ENCODE measurements around the gene EPS8L3.

The EPS8L3 gene

GRCh38 chr1:109786531-109787021 lies 22.9 kb upstream of the EPS8L3 start:
- peaks cover 2% of the 10 kb centered on the region; the same call in 1 of the 2 replicates for H3K4me1 ChIP-seq (ENCODE audit: control insufficient read depth, insufficient read depth, low read length)
- no CpG with 5 or more reads among the region's 6 CpGs for WGBS (ENCODE audit: insufficient coverage, insufficient read length)
- H3K27ac ChIP-seq (ENCODE audit: low read length): no peak overlapping the region
- DNase-seq (ENCODE audit: low read depth, low spot score): no peak
- H3K4me3 ChIP-seq (ENCODE audit: low read length): no peak overlapping the region
- H3K27me3 ChIP-seq (ENCODE audit: control insufficient read depth, insufficient read depth, low read length): no peaks in the 10 kb centered on the region
- H3K36me3 ChIP-seq (ENCODE audit: control insufficient read depth, insufficient read depth, low read length): no peaks in the 10 kb centered on the region
- H3K9me3 ChIP-seq (ENCODE audit: control insufficient read depth, insufficient read depth, low read length): no peaks in the 10 kb centered on the region

DNA sequence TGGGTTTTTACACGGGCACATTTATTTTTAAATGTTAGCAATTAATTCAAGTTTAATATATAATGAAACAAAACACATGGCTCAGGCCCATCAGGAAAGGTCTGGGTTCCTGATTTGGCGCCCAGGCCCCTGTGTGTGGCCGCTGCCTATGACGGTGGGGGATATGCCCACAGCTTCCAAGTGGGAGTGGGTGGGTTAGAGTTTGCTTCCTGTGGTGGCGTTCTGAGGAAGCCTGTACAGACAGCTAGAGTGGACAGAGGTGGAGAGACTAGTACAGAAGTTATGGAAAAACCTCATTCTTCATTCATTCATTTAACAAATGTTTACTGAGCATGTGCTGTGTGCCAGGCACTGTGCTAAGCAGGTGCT lies 22.4 kb upstream of the EPS8L3 start:
- Histone ChIP-seq H3K27me3 (ENCODE audit: control insufficient read depth, insufficient read depth, low read length) (no peaks in the 10 kb centered on the region), H3K27ac (ENCODE audit: low read length) (no peak overlapping the region), H3K9me3 (ENCODE audit: control insufficient read depth, insufficient read depth, low read length) (no peaks in the 10 kb centered on the region), H3K36me3 (ENCODE audit: control insufficient read depth, insufficient read depth, low read length) (no peaks in the 10 kb centered on the region), H3K4me1 (ENCODE audit: control insufficient read depth, insufficient read depth, low read length) (peaks cover 2% of the 10 kb centered on the region; the same call in 1 of the 2 replicates), H3K4me3 (ENCODE audit: low read length) (no peak overlapping the region)
- DNase-seq (ENCODE audit: low read depth, low spot score): no peak
- WGBS (ENCODE audit: insufficient coverage, insufficient read length): no CpG with 5 or more reads among the region's 5 CpGs

- H3K4me1 ChIP-seq (ENCODE audit: control insufficient read depth, insufficient read depth, low read length): peaks cover 2% of the 10 kb centered on the region; the same call in 1 of the 2 replicates
- whole genome bisulfite sequencing (ENCODE audit: insufficient coverage, insufficient read length): no CpG with 5 or more reads among the region's 4 CpGs
- DNase-seq (ENCODE audit: low read depth, low spot score): no peak
- no peak overlapping the region for H3K4me3 ChIP-seq (ENCODE audit: low read length)
- no peaks in the 10 kb centered on the region for H3K9me3 ChIP-seq (ENCODE audit: control insufficient read depth, insufficient read depth, low read length)
- no peak overlapping the region for H3K27ac ChIP-seq (ENCODE audit: low read length)
- no peaks in the 10 kb centered on the region for H3K36me3 ChIP-seq (ENCODE audit: control insufficient read depth, insufficient read depth, low read length)
- H3K27me3 ChIP-seq (ENCODE audit: control insufficient read depth, insufficient read depth, low read length): no peaks in the 10 kb centered on the region
Observed at GRCh38 chr1:109785446-109786111, 21.9 kb upstream of the EPS8L3 start.

- Histone ChIP-seq H3K4me1 (ENCODE audit: control insufficient read depth, insufficient read depth, low read length) (peaks cover 2% of the 10 kb centered on the region; the same call in 1 of the 2 replicates), H3K36me3 (ENCODE audit: control insufficient read depth, insufficient read depth, low read length) (no peaks in the 10 kb centered on the region), H3K27me3 (ENCODE audit: control insufficient read depth, insufficient read depth, low read length) (no peaks in the 10 kb centered on the region), H3K9me3 (ENCODE audit: control insufficient read depth, insufficient read depth, low read length) (no peaks in the 10 kb centered on the region), H3K4me3 (ENCODE audit: low read length) (no peak overlapping the region), H3K27ac (ENCODE audit: low read length) (no peak overlapping the region)
- WGBS (ENCODE audit: insufficient coverage, insufficient read length): no CpG with 5 or more reads among the region's 5 CpGs
- DNase-seq (ENCODE audit: low read depth, low spot score): no peak
Observed at GRCh38 chr1:109784551-109785252, 21.0 kb upstream of the EPS8L3 start.

DNA sequence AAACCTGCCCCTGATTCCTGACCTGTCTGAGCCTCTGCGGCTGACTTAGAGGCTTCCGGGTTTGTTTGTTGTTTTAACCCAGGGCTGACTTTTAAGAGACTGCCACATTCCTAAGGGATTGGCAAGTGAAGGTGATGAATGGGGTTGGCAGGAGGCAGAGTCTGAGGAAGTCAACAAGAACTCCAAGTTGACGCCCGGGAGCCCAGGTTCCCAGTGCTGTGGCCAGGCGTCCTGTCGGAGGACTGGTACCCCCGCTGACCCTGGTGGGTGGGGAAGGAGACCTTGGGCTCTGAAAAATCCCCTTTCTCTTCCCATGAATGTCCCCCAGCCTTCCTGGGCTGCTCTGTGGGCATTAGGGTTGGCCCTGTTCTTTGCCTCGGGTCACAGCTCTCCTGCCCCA lies 19.7 kb upstream of the EPS8L3 start:
- no peak overlapping the region for H3K4me3 ChIP-seq (ENCODE audit: low read length)
- H3K4me1 ChIP-seq (ENCODE audit: control insufficient read depth, insufficient read depth, low read length): peaks cover 2% of the 10 kb centered on the region; the same call in 1 of the 2 replicates
- H3K27ac ChIP-seq (ENCODE audit: low read length): no peak overlapping the region
- WGBS (ENCODE audit: insufficient coverage, insufficient read length): no CpG with 5 or more reads among the region's 8 CpGs
- no peak for DNase-seq (ENCODE audit: low read depth, low spot score)
- no peaks in the 10 kb centered on the region for H3K36me3 ChIP-seq (ENCODE audit: control insufficient read depth, insufficient read depth, low read length)
- H3K27me3 ChIP-seq (ENCODE audit: control insufficient read depth, insufficient read depth, low read length): no peaks in the 10 kb centered on the region
- H3K9me3 ChIP-seq (ENCODE audit: control insufficient read depth, insufficient read depth, low read length): no peaks in the 10 kb centered on the region

DNA sequence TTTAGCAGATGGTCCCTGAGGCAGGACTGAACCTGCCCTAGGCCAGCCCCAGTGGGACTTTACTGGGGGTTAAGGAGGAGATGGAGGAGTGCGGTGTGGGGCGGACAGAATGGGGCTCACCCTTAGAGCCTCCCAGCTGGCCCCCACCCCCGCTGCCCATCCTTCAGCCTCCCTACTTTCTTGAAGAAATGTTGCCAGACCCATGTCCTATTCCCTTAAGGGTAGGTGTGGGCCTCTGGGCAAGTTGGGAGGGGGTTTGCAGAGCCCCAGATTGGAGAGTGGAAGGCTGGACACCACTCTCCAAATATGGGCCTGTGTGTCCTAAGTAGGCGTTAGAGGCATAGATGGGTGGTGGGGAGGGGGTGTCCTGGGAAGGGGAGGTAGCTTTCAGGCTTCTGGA lies 19.2 kb upstream of the EPS8L3 start:
- H3K27ac ChIP-seq (ENCODE audit: low read length): no peak overlapping the region
- no peak overlapping the region for H3K4me3 ChIP-seq (ENCODE audit: low read length)
- no peak for DNase-seq (ENCODE audit: low read depth, low spot score)
- no peaks in the 10 kb centered on the region for H3K36me3 ChIP-seq (ENCODE audit: control insufficient read depth, insufficient read depth, low read length)
- peaks cover 2% of the 10 kb centered on the region; the same call in 1 of the 2 replicates for H3K4me1 ChIP-seq (ENCODE audit: control insufficient read depth, insufficient read depth, low read length)
- H3K27me3 ChIP-seq (ENCODE audit: control insufficient read depth, insufficient read depth, low read length): no peaks in the 10 kb centered on the region
- WGBS (ENCODE audit: insufficient coverage, insufficient read length): no CpG with 5 or more reads among the region's 4 CpGs
- H3K9me3 ChIP-seq (ENCODE audit: control insufficient read depth, insufficient read depth, low read length): no peaks in the 10 kb centered on the region

DNA sequence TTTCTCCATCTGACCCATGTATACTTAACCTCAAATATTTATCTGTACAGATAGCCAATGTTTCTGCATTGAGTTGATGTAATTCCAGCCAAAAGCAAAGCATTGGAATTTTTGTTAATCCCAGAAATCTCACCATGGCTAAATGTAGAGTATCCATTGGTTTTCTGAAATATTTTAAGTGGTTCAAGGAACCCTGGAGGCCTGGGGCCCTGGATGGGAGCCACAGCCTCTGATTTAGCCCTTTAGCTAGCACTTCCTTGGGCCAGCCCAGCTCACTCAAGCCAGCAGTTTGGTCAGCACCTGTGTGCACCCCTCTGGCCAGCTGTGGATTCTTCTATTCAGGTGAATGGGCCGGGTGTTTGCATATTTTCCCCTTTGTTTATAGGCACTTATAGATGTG lies 18.8 kb upstream of the EPS8L3 start:
- DNase-seq (ENCODE audit: low read depth, low spot score): no peak
- Histone ChIP-seq H3K9me3 (ENCODE audit: control insufficient read depth, insufficient read depth, low read length) (no peaks in the 10 kb centered on the region), H3K27ac (ENCODE audit: low read length) (no peak overlapping the region), H3K4me3 (ENCODE audit: low read length) (no peak overlapping the region), H3K27me3 (ENCODE audit: control insufficient read depth, insufficient read depth, low read length) (no peaks in the 10 kb centered on the region), H3K4me1 (ENCODE audit: control insufficient read depth, insufficient read depth, low read length) (peaks cover 2% of the 10 kb centered on the region; the same call in 1 of the 2 replicates), H3K36me3 (ENCODE audit: control insufficient read depth, insufficient read depth, low read length) (no peaks in the 10 kb centered on the region)
- WGBS (ENCODE audit: insufficient coverage, insufficient read length): no CpG with 5 or more reads among the region's 1 CpG

- no peak overlapping the region for H3K4me3 ChIP-seq (ENCODE audit: low read length)
- H3K4me1 ChIP-seq (ENCODE audit: control insufficient read depth, insufficient read depth, low read length): peaks cover 2% of the 10 kb centered on the region; the same call in 1 of the 2 replicates
- H3K27ac ChIP-seq (ENCODE audit: low read length): no peak overlapping the region
- DNase-seq (ENCODE audit: low read depth, low spot score): no peak
- no peaks in the 10 kb centered on the region for H3K9me3 ChIP-seq (ENCODE audit: control insufficient read depth, insufficient read depth, low read length)
- H3K36me3 ChIP-seq (ENCODE audit: control insufficient read depth, insufficient read depth, low read length): no peaks in the 10 kb centered on the region
- WGBS (ENCODE audit: insufficient coverage, insufficient read length): no CpG with 5 or more reads among the region's 2 CpGs
- no peaks in the 10 kb centered on the region for H3K27me3 ChIP-seq (ENCODE audit: control insufficient read depth, insufficient read depth, low read length)
Observed at GRCh38 chr1:109781806-109782205, 18.1 kb upstream of the EPS8L3 start.

- H3K27me3 ChIP-seq (ENCODE audit: control insufficient read depth, insufficient read depth, low read length): no peaks in the 10 kb centered on the region
- no CpG with 5 or more reads among the region's 1 CpG for WGBS (ENCODE audit: insufficient coverage, insufficient read length)
- H3K27ac ChIP-seq (ENCODE audit: low read length): no peak overlapping the region
- no peaks in the 10 kb centered on the region for H3K36me3 ChIP-seq (ENCODE audit: control insufficient read depth, insufficient read depth, low read length)
- H3K9me3 ChIP-seq (ENCODE audit: control insufficient read depth, insufficient read depth, low read length): no peaks in the 10 kb centered on the region
- no peak for DNase-seq (ENCODE audit: low read depth, low spot score)
- no peak overlapping the region for H3K4me3 ChIP-seq (ENCODE audit: low read length)
- peaks cover 2% of the 10 kb centered on the region; the same call in 1 of the 2 replicates for H3K4me1 ChIP-seq (ENCODE audit: control insufficient read depth, insufficient read depth, low read length)
Observed at GRCh38 chr1:109780982-109781381, 17.3 kb upstream of the EPS8L3 start.

GRCh38 chr1:109777980-109778625 lies 14.4 kb upstream of the EPS8L3 start:
- DNase-seq (ENCODE audit: low read depth, low spot score): no peak
- H3K4me1 ChIP-seq (ENCODE audit: control insufficient read depth, insufficient read depth, low read length): peaks cover under 1% of the 10 kb centered on the region; the same call in 1 of the 2 replicates
- no peaks in the 10 kb centered on the region for H3K36me3 ChIP-seq (ENCODE audit: control insufficient read depth, insufficient read depth, low read length)
- no CpG with 5 or more reads among the region's 9 CpGs for WGBS (ENCODE audit: insufficient coverage, insufficient read length)
- H3K27ac ChIP-seq (ENCODE audit: low read length): no peak overlapping the region
- H3K27me3 ChIP-seq (ENCODE audit: control insufficient read depth, insufficient read depth, low read length): no peaks in the 10 kb centered on the region
- no peaks in the 10 kb centered on the region for H3K9me3 ChIP-seq (ENCODE audit: control insufficient read depth, insufficient read depth, low read length)
- no peak overlapping the region for H3K4me3 ChIP-seq (ENCODE audit: low read length)
